Activated CD4-positive, CD25-positive, alpha-beta regulatory T cell (primary cell): ENCODE results near the gene COQ7.

Experiments
- DNase-seq, 4 experiments: peaks; one replicate each; lab custom pipeline; 2025; lab: John Stamatoyannopoulos, UW

COQ7 gene

DNA sequence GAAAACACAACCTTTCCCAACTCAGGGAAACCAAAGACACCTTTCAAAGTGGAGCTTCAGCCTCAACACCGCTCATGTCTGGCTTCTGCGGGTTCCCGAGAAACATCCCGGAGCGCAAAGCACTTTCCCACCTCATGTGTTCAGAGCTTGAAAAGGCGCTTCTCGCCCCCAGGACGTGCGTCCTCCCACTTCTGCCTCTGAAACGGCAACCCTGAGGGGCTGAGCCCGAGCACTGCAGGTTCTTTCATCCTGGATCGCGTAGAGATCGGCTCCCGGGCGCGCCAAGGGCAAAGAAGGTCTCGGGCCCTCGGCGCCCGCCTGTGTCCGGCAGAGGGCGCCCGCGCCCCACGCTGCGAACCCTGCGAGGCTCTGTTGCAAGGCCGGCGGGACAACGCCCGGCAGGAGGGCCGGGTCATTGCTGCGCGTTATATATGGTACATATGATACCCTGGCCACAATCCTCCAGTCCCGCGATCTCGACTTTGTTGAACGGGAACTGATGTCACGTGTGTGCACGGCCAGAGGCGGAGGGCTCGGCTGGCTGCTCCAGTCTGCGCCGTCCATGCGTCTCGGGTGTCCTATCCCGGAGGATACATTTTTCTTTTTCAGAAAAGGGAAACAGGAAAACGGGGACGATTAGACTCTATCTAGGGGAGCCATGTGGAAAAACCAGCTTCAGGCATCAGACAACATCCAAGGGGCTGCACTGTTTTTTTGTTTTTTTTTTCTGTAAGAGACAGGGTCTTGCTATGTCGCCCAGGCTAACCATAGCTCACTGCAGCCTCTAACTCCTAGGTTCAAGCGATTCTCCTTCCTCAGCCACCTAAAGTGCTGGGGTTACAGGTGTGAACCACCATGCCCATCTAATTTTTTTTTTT is 19.1 kb downstream of the COQ7 start:
- DNase-seq: peak; percentile 52 to 65 (median 57)

- no peak for DNase-seq
These were observed 21.0 kb downstream of the COQ7 start for GRCh38 chr16:19088341-19088916.

DNA sequence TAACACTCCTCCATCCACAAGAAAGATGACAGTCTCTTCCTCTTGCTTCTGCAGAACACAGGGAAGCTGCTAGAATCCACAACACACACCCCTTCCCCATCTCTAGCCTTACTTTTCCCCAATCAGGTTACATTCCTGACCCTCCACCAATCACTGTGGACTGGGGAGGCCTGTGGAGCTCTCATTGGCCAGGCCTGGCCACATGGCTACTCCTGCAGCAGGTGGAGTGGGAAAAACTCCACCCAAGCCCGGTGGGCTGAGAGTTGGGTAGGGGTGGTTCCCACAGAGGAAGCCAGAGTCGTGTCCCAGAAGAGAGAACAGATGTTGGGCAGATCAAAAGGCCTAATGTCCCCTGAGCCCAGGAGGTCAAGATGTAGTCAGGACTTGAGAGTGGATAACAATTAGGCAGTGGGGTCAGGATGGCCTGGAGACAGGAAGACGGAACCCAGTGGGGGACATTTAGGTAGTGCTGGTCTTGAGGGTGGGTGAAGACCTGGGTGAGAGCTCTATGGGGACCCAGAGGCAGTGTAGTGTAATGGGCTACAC is 22.1 kb downstream of the COQ7 start:
- DNase-seq: no peak

GRCh38 chr16:19090916-19091315 is 23.5 kb downstream of the COQ7 start:
- no peak for DNase-seq

- no peak for DNase-seq
These were observed 25.4 kb downstream of the COQ7 start for GRCh38 chr16:19092653-19093410.

DNA sequence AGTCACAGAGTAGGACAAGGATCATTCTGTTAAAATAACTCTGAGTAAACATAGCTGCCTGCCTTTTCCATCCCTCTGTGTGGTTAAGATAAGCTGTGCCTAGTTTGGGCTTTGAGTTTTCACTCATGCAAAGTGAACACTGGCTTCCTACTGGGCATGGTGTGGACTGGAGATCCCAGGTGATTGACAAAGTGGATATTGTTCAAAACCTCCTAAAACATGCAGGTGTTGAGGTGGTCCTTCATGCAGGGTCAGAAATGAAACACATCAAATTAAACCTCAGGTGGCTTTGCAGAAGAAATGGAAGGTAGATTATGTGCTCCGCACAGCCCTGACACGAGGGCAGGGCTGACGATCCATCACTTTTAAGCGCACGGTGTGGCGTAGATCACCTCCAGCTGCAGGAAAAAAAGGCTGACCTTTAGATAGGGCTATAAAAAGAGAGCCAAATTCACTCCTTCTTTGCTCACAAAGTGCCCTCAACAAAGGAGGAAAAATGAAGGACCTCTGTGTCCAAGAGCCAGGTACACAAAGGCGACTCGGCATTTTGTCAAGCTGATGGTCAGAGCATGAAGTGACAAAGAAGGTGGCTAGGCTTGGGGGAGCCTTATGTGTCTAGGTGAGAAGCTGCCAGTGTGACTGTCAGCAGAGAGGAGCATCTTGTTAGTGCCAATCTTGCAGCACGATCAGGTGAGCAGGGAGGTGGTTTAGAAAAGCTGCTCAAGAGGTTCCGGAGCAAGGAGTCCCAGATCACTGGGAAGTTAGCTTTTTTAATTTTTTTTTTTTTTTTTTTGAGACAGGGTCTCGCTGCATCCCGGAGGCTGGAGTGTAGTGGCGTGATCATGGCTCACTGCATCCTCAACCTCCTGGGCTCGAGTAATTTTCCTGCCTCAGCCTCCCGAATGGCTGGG is 26.5 kb downstream of the COQ7 start:
- DNase-seq: no peak

DNA sequence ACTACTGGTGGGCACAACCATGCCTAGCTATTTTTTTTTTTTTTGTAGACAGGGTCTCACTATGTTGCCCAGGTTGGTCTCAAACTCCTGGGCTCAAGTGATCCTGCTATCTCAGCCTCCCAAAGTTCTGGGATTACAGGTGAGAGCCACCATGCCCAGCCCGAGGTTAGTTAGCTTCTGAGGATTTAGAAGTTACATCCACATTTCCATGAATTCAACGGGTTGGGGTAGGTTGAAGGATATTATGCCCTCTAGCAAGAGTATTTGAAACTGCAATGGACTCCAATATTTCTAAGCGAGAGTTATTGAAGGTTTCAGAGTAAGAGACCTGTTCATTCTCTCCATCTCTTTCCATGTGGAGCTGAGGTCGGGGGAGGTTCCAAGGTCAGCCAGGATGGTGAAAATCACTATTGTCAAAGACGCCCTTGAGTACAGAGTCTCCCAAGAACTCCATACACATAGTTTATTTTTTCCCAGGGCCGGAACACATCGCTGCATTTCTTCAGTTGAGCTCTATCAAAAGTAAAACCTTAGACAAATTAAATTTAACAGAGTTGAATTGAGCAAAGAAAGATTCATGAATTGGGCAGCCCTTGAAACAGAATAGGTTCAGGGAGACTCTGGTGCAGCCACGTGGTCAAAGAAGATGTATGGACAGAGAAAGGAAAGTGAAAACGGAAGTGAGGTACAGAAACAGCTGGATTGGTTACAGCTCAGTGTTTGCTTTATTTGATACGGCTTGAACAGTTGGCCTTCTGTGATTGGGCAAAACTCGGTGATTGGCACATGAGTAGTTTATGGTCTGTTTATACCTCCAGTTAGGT is 27.3 kb downstream of the COQ7 start:
- DNase-seq: no peak

DNA sequence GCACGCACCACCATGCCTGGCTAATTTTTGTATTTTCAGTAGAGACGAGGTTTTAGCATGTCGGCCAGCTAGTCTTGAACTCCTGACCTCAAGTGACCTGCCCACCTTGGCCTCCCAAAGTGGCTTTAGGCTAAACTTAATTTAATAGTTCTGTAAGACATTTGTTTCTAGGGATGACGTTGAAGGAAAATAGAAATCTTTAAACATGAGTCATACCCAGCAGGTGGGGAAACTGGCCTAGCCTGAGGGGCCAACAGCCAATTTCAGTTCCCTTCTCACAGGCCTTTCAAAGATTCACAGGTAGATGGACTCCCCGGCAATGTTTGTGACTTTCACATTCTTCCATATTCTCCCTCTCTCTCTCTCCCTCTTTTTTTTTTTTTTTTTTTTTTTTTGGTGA is 28.2 kb downstream of the COQ7 start:
- no peak for DNase-seq

- no peak for DNase-seq
These were observed 30.8 kb downstream of the COQ7 start for GRCh38 chr16:19098173-19098572.

DNA sequence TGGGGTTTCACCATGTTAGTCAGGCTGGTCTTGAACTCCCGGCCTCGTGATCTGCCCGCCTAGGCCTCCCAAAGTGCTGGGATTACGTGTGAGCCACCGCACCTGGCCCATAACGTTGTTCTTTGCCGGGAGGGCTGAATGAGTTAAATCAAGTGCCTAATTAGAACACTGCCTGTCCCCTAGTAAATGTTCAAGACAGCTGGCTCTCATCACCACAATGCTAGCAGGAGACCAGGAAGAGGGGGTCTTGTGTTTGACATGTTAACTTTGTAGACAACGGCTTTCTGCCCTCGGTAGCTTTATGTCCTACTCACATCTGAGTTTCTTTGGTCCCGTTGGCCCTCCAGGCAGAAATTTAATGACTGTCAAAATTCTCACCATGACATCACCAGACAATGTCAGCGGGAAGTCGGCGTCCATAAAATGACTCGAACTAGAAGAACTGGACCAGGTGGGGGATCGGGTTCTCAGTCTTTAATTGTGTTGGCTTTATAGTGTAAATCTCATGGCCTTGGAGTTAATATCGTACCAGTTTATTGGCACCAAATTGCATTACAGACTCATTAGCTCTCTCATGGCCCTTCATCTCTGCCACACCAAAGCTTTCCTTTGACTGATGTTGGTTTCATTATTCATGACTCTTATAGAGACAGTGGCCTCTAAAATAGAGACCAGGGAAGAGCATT is 34.9 kb downstream of the COQ7 start:
- no peak for DNase-seq

- DNase-seq: no peak
These were observed 37.2 kb downstream of the COQ7 start for GRCh38 chr16:19104607-19105006.

- DNase-seq: no peak
These were observed 37.7 kb downstream of the COQ7 start for GRCh38 chr16:19105131-19105530.

- DNase-seq: no peak
These were observed 38.6 kb downstream of the COQ7 start for GRCh38 chr16:19105891-19106624.

DNA sequence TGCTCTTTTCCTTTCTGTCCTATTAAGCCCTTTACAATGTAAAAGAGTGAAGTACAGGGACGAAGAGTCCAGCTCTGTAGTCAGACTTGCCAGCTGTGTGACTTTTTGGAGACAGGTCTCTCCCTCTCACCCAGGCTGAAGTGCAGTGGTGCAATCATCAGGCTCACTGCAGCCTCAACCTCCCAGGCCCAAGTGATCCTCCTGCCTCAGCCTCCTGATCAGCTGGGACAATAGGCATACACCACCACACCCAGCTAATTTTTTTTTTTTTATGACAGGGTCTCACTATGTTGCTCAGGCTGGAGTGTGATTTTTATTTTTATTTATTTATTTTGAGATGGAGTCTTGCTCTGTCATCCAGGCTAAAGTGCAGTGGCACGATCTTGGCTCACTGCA is 39.2 kb downstream of the COQ7 start:
- no peak for DNase-seq

DNA sequence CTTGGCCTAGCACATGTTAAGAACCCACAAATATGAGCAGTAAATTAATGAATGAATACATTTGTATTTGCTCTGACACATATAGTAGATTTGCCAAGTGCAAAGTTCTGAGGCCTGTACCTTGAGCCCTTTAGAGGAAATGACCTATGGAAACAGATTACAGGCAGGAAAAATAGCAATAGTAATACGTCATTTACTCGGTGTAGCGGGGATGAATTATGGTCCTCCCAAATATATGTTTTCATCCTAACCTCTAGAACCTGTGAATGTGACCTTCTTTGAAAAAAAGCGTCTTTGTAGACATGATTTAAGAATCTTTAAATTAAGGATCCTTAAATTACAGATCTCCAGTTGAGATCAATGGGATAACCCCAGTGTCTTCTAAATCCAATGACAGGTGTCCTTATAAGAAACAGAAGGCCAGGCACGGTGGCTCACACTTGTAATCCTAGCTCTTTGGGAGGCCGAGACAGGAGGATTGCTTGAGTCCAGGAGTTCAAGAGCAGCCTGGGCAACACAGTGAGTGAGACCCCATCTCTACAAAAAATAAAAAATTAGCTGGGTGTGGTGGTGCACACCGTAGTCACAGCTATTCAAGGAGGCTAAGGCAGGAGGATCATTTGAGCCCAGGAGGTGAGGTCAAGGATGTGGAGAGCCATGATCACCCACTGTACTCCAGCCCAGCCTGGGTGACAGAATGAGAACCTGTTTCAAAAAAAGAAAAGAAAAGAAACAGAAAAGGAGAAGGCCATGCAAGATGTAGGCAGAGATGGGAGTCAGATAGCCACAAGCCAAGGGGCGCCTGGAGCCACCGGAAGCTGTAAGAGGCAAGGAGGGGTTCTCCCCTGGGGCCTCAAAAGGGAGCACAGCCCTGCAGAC is 41.2 kb downstream of the COQ7 start:
- no peak for DNase-seq

DNA sequence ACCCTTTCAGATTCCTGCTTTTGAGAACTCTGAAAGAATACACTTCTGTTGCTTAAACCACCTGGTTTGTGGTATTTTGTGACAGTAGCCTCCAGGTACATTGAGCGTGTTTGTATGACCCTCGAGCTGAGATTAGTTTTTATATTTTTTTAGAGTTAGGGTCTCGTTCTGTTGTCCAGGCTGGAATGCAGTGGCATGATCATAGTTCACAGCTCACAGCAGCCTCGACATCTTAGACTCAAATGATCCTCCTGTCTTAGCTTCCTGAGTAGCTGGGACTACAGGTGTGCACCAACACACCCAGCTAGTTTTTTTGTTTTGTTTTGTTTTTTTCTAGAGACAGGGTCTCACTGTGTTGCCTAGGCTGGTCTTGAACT is 41.9 kb downstream of the COQ7 start:
- no peak for DNase-seq

- DNase-seq: no peak
These were observed 43.3 kb downstream of the COQ7 start for GRCh38 chr16:19110537-19111360.

GRCh38 chr16:19112099-19112407 is 44.6 kb downstream of the COQ7 start:
- DNase-seq: no peak
